GM10266 (cell line): ENCODE data around the gene OR10P1.

Experiments
- DNase-seq: peaks from one replicate; pipeline ENCODE4 v3.0.0; 2012; ENCODE audit errors: extremely low spot score
- CTCF ChIP-seq: IDR thresholded peaks from 2 replicates; pipeline ENCODE4 v1.5.1; 2012; ENCODE audit warnings: mild to moderate bottlenecking, low read depth; ENCODE audit not compliant: control insufficient read depth, insufficient read depth; ENCODE audit errors: missing control alignments

The OR10P1 gene

DNA sequence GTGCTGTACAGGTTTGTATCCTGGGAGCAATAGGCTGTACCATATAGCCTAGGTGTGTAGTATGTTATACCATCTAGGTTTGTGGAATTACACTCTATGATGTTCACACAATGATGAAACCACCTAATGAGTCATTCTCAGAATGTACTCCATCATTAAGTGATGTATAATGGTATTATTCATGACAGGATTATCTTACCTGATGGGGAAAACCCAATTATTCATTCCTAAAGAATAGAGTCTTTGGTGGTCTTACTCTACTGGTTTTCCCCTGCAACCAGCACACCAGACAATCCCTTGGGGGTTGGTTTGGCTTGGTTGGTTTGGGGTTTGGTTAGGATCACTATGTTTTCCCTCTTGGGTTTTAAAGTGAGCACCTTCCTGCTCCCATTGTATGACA is 12.6 kb upstream of the OR10P1 start:
- TF ChIP-seq CTCF: no peak
- peak; percentile 26 for DNase-seq

DNA sequence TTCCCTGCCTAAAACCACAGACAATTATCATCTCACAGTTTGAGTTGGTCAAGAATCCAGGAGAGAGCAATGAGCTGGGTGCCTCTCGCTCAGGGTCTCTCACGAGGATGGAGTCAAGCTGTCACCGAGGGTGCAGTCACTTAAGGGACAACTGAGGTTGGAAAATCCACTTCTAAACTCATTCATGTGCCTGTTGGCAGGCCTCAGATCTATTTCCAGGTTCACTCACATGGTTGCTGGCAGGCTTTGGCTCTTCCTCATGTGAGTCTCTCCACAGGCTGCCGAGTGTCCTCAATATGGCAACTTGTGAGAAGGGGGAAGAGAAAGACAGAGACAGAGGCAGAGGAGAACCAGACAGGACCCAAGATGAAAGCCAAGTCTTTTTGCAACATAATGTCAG is 10.5 kb upstream of the OR10P1 start:
- TF ChIP-seq CTCF: no peak
- DNase-seq: no peak

GRCh38 chr12:55629058-55629841 is 7.4 kb upstream of the OR10P1 start:
- DNase-seq: no peak
- TF ChIP-seq CTCF: no peak

GRCh38 chr12:55631056-55631455 is 5.6 kb upstream of the OR10P1 start:
- no peak for TF ChIP-seq CTCF
- DNase-seq: no peak

DNA sequence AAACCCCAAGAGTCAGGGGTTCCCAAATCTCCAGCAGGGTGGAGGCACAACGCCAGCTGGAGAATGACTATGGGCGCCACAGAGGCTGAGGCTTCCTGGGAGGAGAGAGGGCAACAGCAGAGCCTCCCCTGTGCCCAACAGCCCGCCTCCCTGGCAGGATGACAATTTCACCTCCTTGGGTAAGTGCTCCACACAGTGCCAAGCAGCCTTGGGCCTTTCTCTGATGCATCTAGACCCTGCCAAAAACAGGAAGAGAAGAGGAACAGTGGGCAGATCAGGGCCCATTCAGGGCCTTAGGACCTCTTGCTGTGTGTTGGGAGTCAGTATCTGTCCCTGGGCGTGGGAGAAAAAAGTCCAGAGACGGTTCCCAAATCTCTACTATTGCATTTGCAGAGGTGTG is 5.0 kb upstream of the OR10P1 start:
- no peak for TF ChIP-seq CTCF
- DNase-seq: no peak

GRCh38 chr12:55633151-55633550 is 3.5 kb upstream of the OR10P1 start:
- TF ChIP-seq CTCF: no peak
- no peak for DNase-seq

DNA sequence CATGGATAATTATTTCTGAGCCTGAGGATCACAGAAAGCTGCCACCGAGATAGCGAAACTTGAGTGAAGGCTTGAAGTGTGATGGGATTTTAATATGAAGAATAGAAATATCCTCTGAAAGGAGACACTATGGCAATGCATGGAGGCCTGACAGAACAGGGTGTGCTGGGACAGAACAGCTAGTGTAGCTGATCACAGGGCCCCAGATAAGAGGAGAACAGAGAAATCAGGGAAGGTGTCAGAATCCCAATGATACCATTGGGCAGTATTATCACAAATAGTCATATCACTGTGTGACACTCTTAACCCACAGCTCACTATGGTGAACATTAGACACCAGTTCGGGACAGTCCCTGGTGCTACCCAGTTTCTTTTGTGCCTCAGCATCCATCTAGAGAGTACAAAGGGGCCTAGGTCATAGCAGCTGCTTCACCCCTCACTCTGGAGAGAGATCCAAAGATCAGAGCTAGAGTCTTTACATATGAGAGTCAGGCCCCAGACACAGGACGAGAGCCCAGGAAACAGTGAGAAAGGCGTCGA is 506 bp upstream of the OR10P1 start:
- DNase-seq: no peak
- TF ChIP-seq CTCF: no peak
